OCI-LY7 (cell line): ENCODE measurements around the gene ANKDD1A. TPM values are rescaled to one million over a fixed set of nuclear protein-coding genes. Genes with fewer than 3 reads are reported as not detected.

Experiments
- BruUV-seq: library from RNA; stranded (reverse); fragments of 400-500 nt; replicated peaks from 2 replicates; lab custom pipeline; 2021; lab: Mats Ljungman, UMichigan
- CTCF ChIA-PET: fragments of 300-600 bp; sonication (Branson Sonifier 250); formaldehyde crosslinking; loops from one replicate; lab custom pipeline; 2022; ENCODE audit warnings: antibody characterized with exemption; ENCODE audit not compliant: unreplicated experiment; lab: Charles Lee
- POLR2A ChIA-PET: fragments of 300-600 bp; sonication (Branson Sonifier 250); formaldehyde crosslinking; loops from one replicate; lab custom pipeline; 2022; ENCODE audit warnings: antibody characterized with exemption; lab: Charles Lee
- DNase-seq: peaks from one replicate; pipeline ENCODE4 v3.0.0-alpha.2; 2015; ENCODE audit warnings: low spot score
- H2AFZ ChIP-seq: fragments of 200-600 bp; sonication (generic), shearing (Covaris generic); 2 replicates; pipeline ENCODE4 v1.6.1; 2014; ENCODE audit warnings: mild to moderate bottlenecking, antibody characterized with exemption, low read length, moderate library complexity
- H3K27ac ChIP-seq: fragments of 200-600 bp; sonication (generic); 2 replicates; pipeline ENCODE4 v1.5.1; 2014; ENCODE audit warnings: mixed run types, low read depth, mild to moderate bottlenecking, moderate library complexity, low read length, inconsistent platforms; ENCODE audit not compliant: poor library complexity, severe bottlenecking
- H3K36me3 ChIP-seq: fragments of 200-600 bp; sonication (generic); 2 replicates; pipeline ENCODE4 v1.6.1; 2014; ENCODE audit warnings: mild to moderate bottlenecking, antibody characterized with exemption, low read length, moderate library complexity, mixed read lengths; ENCODE audit not compliant: insufficient read depth
- H3K4me1 ChIP-seq: fragments of 200-600 bp; sonication (generic); 2 replicates; pipeline ENCODE4 v1.5.1; 2014; ENCODE audit warnings: mild to moderate bottlenecking, low read length; ENCODE audit not compliant: insufficient read depth, poor library complexity, severe bottlenecking
- H3K4me2 ChIP-seq: fragments of 200-600 bp; sonication (generic); 2 replicates; pipeline ENCODE4 v1.6.1; 2014; ENCODE audit warnings: mild to moderate bottlenecking, low read length
- H3K4me3 ChIP-seq: fragments of 200-600 bp; sonication (generic); 2 replicates; pipeline ENCODE4 v1.5.1; 2014; ENCODE audit warnings: mild to moderate bottlenecking, low read depth, low read length; ENCODE audit not compliant: poor library complexity, severe bottlenecking
- H3K79me2 ChIP-seq: fragments of 200-600 bp; sonication (generic); 2 replicates; pipeline ENCODE4 v1.6.1; 2016; ENCODE audit warnings: low read depth, mild to moderate bottlenecking, low read length, moderate library complexity, mixed read lengths; ENCODE audit not compliant: insufficient read depth
- H3K9me2 ChIP-seq: fragments of 200-600 bp; sonication (generic); 2 replicates; pipeline ENCODE4 v1.6.1; 2016; ENCODE audit warnings: mild to moderate bottlenecking, low read length, mixed read lengths; ENCODE audit not compliant: insufficient read depth
- H3K9me3 ChIP-seq: fragments of 200-600 bp; sonication (generic); 2 replicates; pipeline ENCODE4 v1.6.1; 2014; ENCODE audit warnings: mild to moderate bottlenecking, mixed run types, low read length, mixed read lengths
- H4K20me1 ChIP-seq: fragments of 200-600 bp; sonication (generic); 2 replicates; pipeline ENCODE4 v1.6.1; 2014; ENCODE audit warnings: mild to moderate bottlenecking, antibody characterized with exemption, low read length, moderate library complexity, mixed read lengths; ENCODE audit not compliant: insufficient read depth
- EZH2phosphoT487 ChIP-seq: fragments of 200-600 bp; sonication (generic); IDR thresholded peaks from 2 replicates; pipeline ENCODE4 v1.6.1; 2018; ENCODE audit warnings: low read depth, borderline replicate concordance, mild to moderate bottlenecking, mixed run types, antibody characterized with exemption, low read length, moderate library complexity, mixed read lengths
- intact Hi-C: fragments of 100-400 bp; cut with micrococcal nuclease; formaldehyde crosslinking; loops from one replicate; pipeline ENCODE4 v1.10.0; 2022; ENCODE audit not compliant: unreplicated experiment
- total RNA-seq, 2 experiments: library from RNA; depleted of rRNA in 1 of 2; stranded (reverse); fragments of >200 nt in 1 of 2; shearing (Covaris generic) in 1 of 2; gene quantifications; 2 replicates each; pipeline ENCODE4 v1.2.3, GENCODE V29; 2014 to 2022
- TF ChIP-seq, protein P1 (sequence below): fragments of 200-600 bp; sonication (generic); conservative IDR thresholded peaks from 2 replicates; pipeline ENCODE4 v1.5.1; 2014; ENCODE audit warnings: mild to moderate bottlenecking, antibody characterized with exemption, low read length, moderate library complexity, mixed read lengths

The ANKDD1A gene
- total RNA-seq, 2 experiments from 2014 or later: 2.1 to 5.1 TPM

DNA sequence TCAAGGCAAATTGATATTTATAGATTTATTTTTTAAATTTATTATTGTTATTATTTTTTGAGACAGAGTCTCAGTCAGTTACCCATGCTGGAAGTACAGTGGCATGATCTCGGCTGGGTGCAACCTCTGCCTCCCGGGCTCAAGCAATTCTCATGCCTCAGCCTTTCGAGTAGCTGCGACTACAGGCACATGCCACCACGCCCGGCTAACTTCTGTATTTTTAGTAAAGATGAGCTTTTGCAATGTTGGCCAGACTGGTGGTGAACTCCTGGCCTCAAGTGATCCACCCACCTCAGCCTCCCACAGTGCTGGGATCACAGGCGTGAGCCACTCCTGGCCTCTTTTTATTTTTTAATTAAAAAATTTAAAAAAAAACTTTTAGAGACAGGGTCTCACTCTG is 59.0 kb downstream of the ANKDD1A start:
- ChIA-PET CTCF (no interaction called here), POLR2A (interaction anchor here (0.5 kb wide), 1 partner anchor 586 kb away, joined by 4 read pairs; no protein-coding TSS in a partner anchor)
- Histone ChIP-seq H3K9me3 (no peaks in the 10 kb centered on the region), H3K4me1 (no peaks in the 10 kb centered on the region), H3K79me2 (no peaks in the 10 kb centered on the region), H2AFZ (no peak overlapping the region), H3K27ac (no peak overlapping the region), H3K4me2 (no peak overlapping the region), H3K9me2 (no peaks in the 10 kb centered on the region), H3K4me3 (no peak overlapping the region), H4K20me1 (no peaks in the 10 kb centered on the region), H3K36me3 (peaks cover 85% of the 10 kb centered on the region)
- DNase-seq: no peak
- no TSS peak for BruUV-seq
- TF ChIP-seq EZH2phosphoT487: no peak
- TF ChIP-seq, protein P1, sequence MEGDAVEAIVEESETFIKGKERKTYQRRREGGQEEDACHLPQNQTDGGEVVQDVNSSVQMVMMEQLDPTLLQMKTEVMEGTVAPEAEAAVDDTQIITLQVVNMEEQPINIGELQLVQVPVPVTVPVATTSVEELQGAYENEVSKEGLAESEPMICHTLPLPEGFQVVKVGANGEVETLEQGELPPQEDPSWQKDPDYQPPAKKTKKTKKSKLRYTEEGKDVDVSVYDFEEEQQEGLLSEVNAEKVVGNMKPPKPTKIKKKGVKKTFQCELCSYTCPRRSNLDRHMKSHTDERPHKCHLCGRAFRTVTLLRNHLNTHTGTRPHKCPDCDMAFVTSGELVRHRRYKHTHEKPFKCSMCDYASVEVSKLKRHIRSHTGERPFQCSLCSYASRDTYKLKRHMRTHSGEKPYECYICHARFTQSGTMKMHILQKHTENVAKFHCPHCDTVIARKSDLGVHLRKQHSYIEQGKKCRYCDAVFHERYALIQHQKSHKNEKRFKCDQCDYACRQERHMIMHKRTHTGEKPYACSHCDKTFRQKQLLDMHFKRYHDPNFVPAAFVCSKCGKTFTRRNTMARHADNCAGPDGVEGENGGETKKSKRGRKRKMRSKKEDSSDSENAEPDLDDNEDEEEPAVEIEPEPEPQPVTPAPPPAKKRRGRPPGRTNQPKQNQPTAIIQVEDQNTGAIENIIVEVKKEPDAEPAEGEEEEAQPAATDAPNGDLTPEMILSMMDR: no peak
- intact Hi-C loops: no loop called here

DNA sequence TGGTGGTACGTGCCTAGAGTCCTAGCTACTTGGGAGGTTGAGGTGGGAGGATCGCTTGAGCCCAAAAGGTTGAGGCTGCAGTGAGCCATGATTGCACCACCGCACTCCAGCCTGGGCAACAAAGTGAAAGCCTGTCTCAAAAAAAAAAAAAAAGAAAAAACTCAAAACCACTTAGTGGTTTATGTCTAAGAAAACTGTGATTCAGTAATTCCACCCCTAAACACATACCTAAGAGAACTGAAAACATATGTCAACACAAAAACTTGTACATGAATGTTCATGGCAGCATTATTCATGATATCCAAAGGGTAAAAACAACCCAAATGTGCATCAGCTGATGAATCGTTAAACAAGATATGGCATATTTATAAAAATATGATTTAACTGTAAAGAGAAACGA is 63.7 kb downstream of the ANKDD1A start:
- no peaks in the 10 kb centered on the region for H3K9me3 ChIP-seq
- no peak overlapping the region for H3K4me2 ChIP-seq
- intact Hi-C loops: no loop called here
- H2AFZ ChIP-seq: no peak overlapping the region
- H4K20me1 ChIP-seq: no peaks in the 10 kb centered on the region
- no peak overlapping the region for H3K27ac ChIP-seq
- DNase-seq: no peak
- no peak overlapping the region for H3K4me3 ChIP-seq
- no peaks in the 10 kb centered on the region for H3K79me2 ChIP-seq
- ChIA-PET POLR2A (interaction anchor here (0.7 to 0.8 kb wide), 3 partner anchors 9 to 132 kb away, joined by 3 to 6 read pairs (median 4); no protein-coding TSS in a partner anchor), CTCF (no interaction called here)
- TF ChIP-seq, protein P1: no peak
- TF ChIP-seq EZH2phosphoT487: no peak
- BruUV-seq: no TSS peak
- peaks cover 84% of the 10 kb centered on the region for H3K36me3 ChIP-seq
- H3K4me1 ChIP-seq: no peaks in the 10 kb centered on the region
- H3K9me2 ChIP-seq: no peaks in the 10 kb centered on the region

DNA sequence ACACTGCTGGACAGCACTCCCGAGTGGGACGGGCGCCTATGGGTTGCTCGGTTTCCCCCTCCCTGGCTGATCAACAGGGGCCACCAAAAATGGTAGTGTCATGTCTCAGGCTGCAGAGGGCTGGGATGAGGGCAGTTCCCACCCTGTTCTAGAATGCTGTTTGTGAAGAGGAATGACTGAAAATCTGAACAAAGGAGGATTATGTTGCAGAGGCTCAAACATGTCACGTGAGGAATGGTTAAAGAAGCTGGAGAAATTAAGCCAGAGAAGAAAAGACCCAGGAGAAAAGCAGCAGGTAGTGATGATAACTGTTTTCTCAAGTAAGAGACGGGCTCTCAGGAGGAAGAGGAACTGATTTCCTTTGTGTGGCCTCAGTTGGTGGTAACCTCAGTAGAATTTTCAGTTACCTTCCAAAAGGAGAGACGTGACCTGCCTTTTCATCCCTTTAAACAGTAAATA is 67.6 kb downstream of the ANKDD1A start:
- ChIA-PET CTCF (no interaction called here), POLR2A (interaction anchor here (0.6 kb wide), 1 partner anchor 13 kb away, joined by 3 read pairs; no protein-coding TSS in a partner anchor)
- no peaks in the 10 kb centered on the region for H3K79me2 ChIP-seq
- intact Hi-C loops: no loop called here
- H3K9me3 ChIP-seq: no peaks in the 10 kb centered on the region
- no peak overlapping the region for H3K4me2 ChIP-seq
- no peaks in the 10 kb centered on the region for H3K9me2 ChIP-seq
- no peak overlapping the region for H3K27ac ChIP-seq
- no peak overlapping the region for H2AFZ ChIP-seq
- H4K20me1 ChIP-seq: no peaks in the 10 kb centered on the region
- H3K36me3 ChIP-seq: peaks cover 70% of the 10 kb centered on the region
- TF ChIP-seq EZH2phosphoT487: no peak
- TF ChIP-seq, protein P1: no peak
- no peak for DNase-seq
- no TSS peak for BruUV-seq
- peaks cover 3% of the 10 kb centered on the region for H3K4me1 ChIP-seq
- no peak overlapping the region for H3K4me3 ChIP-seq
